ENCODE data around the gene KLHDC4. TPM values are rescaled to one million over a fixed set of nuclear protein-coding genes. Genes with fewer than 3 reads are reported as not detected.

The KLHDC4 gene
- total RNA-seq, 1 experiment from 2014 or later: 76.2 TPM

- Histone ChIP-seq H3K9ac (ENCODE audit: extremely low read depth, insufficient read length, low read length) (no peak overlapping the region), H2BK5ac (ENCODE audit: insufficient read length, low read length) (no peak overlapping the region), H3K4me1 (ENCODE audit: insufficient read depth, low read length) (no peaks in the 10 kb centered on the region), H3K23me2 (ENCODE audit: insufficient read length, low read depth, low read length, poor library complexity, severe bottlenecking) (no peaks in the 10 kb centered on the region), H3K79me1 (ENCODE audit: insufficient read depth, low read depth, low read length, poor library complexity, severe bottlenecking) (no peaks in the 10 kb centered on the region), H3T11ph (ENCODE audit: low read length) (no peak overlapping the region), H3K4me2 (ENCODE audit: insufficient read depth, insufficient read length, low read length) (no peak overlapping the region), H4K91ac (ENCODE audit: insufficient read length, low read depth, low read length) (no peak overlapping the region), H3K79me2 (ENCODE audit: insufficient read depth, low read length) (no peaks in the 10 kb centered on the region), H4K5ac (ENCODE audit: insufficient read length, low read depth, low read length) (no peak overlapping the region), H2AK5ac (ENCODE audit: insufficient read length, low read length) (no peak overlapping the region), H3K56ac (ENCODE audit: insufficient read length, low read depth, low read length) (no peak overlapping the region), H3K14ac (ENCODE audit: insufficient read depth, low read length) (no peak overlapping the region; the same call in 1 of the 2 replicates), H3K4ac (ENCODE audit: low read depth, low read length) (no peak overlapping the region), H2AFZ (ENCODE audit: low read length) (no peak overlapping the region), H2BK12ac (ENCODE audit: insufficient read length, low read depth, low read length) (no peak overlapping the region), H3K23ac (ENCODE audit: insufficient read length, low read depth, low read length) (no peak overlapping the region), H3K27ac (ENCODE audit: insufficient read length, low read depth, low read length) (no peak overlapping the region), H3K27me3 (ENCODE audit: insufficient read depth, low read length) (no peaks in the 10 kb centered on the region), H2BK120ac (ENCODE audit: low read depth, low read length, poor library complexity, severe bottlenecking) (no peak overlapping the region), H3K9me3 (ENCODE audit: control insufficient read depth, low read depth, low read length) (no peaks in the 10 kb centered on the region), H4K8ac (replicated peaks; ENCODE audit: insufficient read length, low read depth, low read length) (no peak overlapping the region), H2BK15ac (ENCODE audit: low read depth, low read length) (no peak overlapping the region), H4K20me1 (ENCODE audit: control insufficient read depth, insufficient read depth, insufficient read length) (no peaks in the 10 kb centered on the region), H3K18ac (ENCODE audit: insufficient read length, low read depth, low read length) (no peak overlapping the region), H2BK20ac (ENCODE audit: low read depth, low read length, poor library complexity, severe bottlenecking) (no peak overlapping the region)
- no peak for DNase-seq
- no peak overlapping the region for H3K4me3 Mint-ChIP-seq
- H3K36me3 Mint-ChIP-seq (ENCODE audit: insufficient read depth in 1 of 3, low read depth in 3 of 3): peaks cover 6 to 24% (median 22%) of the 10 kb centered on the region in 3 experiments; a peak in 6 of 7 replicates
- no CpG with 5 or more reads among the region's 14 CpGs for WGBS (ENCODE audit: extremely low coverage, insufficient read length, low lambda C conversion rate)
- H3K9me3 Mint-ChIP-seq: no peaks in the 10 kb centered on the region
- H3K27ac Mint-ChIP-seq: peak overlapping the region; percentile 68 to 92 (median 77); a peak in 4 of 7 replicates
- peaks cover 0 to 3% of the 10 kb centered on the region in 2 experiments; a peak in 2 of 4 replicates for H3K4me1 Mint-ChIP-seq
- peaks cover 1% of the 10 kb centered on the region; the same call in 1 of the 2 replicates for H3K27me3 Mint-ChIP-seq (ENCODE audit: low read depth)
- TF ChIP-seq, protein P1, sequence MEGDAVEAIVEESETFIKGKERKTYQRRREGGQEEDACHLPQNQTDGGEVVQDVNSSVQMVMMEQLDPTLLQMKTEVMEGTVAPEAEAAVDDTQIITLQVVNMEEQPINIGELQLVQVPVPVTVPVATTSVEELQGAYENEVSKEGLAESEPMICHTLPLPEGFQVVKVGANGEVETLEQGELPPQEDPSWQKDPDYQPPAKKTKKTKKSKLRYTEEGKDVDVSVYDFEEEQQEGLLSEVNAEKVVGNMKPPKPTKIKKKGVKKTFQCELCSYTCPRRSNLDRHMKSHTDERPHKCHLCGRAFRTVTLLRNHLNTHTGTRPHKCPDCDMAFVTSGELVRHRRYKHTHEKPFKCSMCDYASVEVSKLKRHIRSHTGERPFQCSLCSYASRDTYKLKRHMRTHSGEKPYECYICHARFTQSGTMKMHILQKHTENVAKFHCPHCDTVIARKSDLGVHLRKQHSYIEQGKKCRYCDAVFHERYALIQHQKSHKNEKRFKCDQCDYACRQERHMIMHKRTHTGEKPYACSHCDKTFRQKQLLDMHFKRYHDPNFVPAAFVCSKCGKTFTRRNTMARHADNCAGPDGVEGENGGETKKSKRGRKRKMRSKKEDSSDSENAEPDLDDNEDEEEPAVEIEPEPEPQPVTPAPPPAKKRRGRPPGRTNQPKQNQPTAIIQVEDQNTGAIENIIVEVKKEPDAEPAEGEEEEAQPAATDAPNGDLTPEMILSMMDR (conservative IDR thresholded peaks at IDR 0.05): no peak
These were observed 74.1 kb downstream of the KLHDC4 start for GRCh38 chr16:87691686-87692079.

All from H9 (cell line).